Endothelial cell of umbilical vein (primary cell): ENCODE data around the gene SNAI3. TPM values are rescaled to one million over a fixed set of nuclear protein-coding genes. Genes with fewer than 3 reads are reported as not detected.

Source experiments
- BruUV-seq: library from RNA; stranded (reverse); fragments of 400-500 nt; replicated peaks from 2 replicates; lab custom pipeline; 2021; lab: Mats Ljungman, UMichigan
- CTCF ChIA-PET: fragments of 300-600, 350-600 bp; sonication (Branson Sonifier 250); formaldehyde crosslinking; loops from one replicate; lab custom pipeline; 2021; ENCODE audit warnings: antibody characterized with exemption, inconsistent platforms; lab: Charles Lee
- POLR2A ChIA-PET: fragments of 300-600, 350-600 bp; sonication (Branson Sonifier 250); formaldehyde crosslinking; loops from one replicate; lab custom pipeline; 2021; ENCODE audit warnings: antibody characterized with exemption, inconsistent platforms; lab: Charles Lee
- DNase-seq: peaks from one replicate; pipeline ENCODE4 v3.0.0-alpha.2; 2011; ENCODE audit warnings: low read depth, low spot score
- FAIRE-seq: peaks from 2 replicates; lab custom pipeline; 2011; peaks lifted over from hg19 to GRCh38; lab: Jason Lieb, UNC
- H2AFZ ChIP-seq: 2 replicates; pipeline ENCODE4 v1.6.0; 2012; ENCODE audit warnings: low read depth, low read length, control low read depth, inconsistent platforms
- H3K27ac ChIP-seq: 2 replicates; pipeline ENCODE4 v1.5.1; 2011; ENCODE audit warnings: low read depth, mild to moderate bottlenecking, control low read depth, low read length, moderate library complexity; ENCODE audit not compliant: insufficient read depth
- H3K27me3 ChIP-seq, 2 experiments: 2 replicates each; pipeline versions ENCODE4 v1.6.0 to v1.6.1; 2011; ENCODE audit warnings: low read length in 2 of 2, mixed read lengths in 1 of 2; ENCODE audit not compliant: control insufficient read depth in 2 of 2, insufficient read depth in 2 of 2
- H3K36me3 ChIP-seq, 2 experiments: 2 replicates in 1 of 2; 3 replicates in 1 of 2; pipeline ENCODE4 v1.5.1; 2011; ENCODE audit warnings: low read length in 2 of 2, mild to moderate bottlenecking in 1 of 2, moderate library complexity in 1 of 2; ENCODE audit not compliant: control insufficient read depth in 2 of 2, insufficient read depth in 2 of 2; ENCODE audit errors: extremely low read depth in 1 of 2
- H3K4me1 ChIP-seq: 3 replicates; pipeline ENCODE4 v1.5.1; 2011; ENCODE audit warnings: mild to moderate bottlenecking, low read length; ENCODE audit not compliant: control insufficient read depth, insufficient read depth; ENCODE audit errors: extremely low read depth
- H3K4me2 ChIP-seq: 2 replicates; pipeline ENCODE4 v1.6.1; 2011; ENCODE audit warnings: low read length, control low read depth, mixed read lengths; ENCODE audit not compliant: insufficient read depth
- H3K4me3 ChIP-seq, 3 experiments: fragments of 200-600 bp in 1 of 3; sonication (generic), shearing (Covaris generic) in 1 of 3; replicated peaks in 1 of 3; 2 replicates each; pipeline ENCODE4 v1.5.1; 2011 to 2016; ENCODE audit warnings: control low read depth in 3 of 3, low read length in 3 of 3, mild to moderate bottlenecking in 2 of 3, inconsistent platforms in 1 of 3, low read depth in 1 of 3, moderate library complexity in 1 of 3; ENCODE audit not compliant: insufficient read depth in 1 of 3
- H3K79me2 ChIP-seq: 2 replicates; pipeline ENCODE4 v1.6.0; 2012; ENCODE audit warnings: low read length, inconsistent platforms; ENCODE audit not compliant: control insufficient read depth, insufficient read depth
- H3K9ac ChIP-seq: replicated peaks from 2 replicates; pipeline ENCODE3; 2011; ENCODE audit warnings: low read length, control low read depth; ENCODE audit not compliant: insufficient read depth; ENCODE audit errors: extremely low read depth
- H3K9me1 ChIP-seq: replicated peaks from 3 replicates; pipeline ENCODE4 v1.6.0; 2011; ENCODE audit warnings: mild to moderate bottlenecking, low read length; ENCODE audit not compliant: control insufficient read depth, insufficient read depth; ENCODE audit errors: extremely low read depth
- H3K9me3 ChIP-seq: replicated peaks from 2 replicates; pipeline ENCODE4 v1.5.1; 2012; ENCODE audit warnings: low read length, inconsistent platforms; ENCODE audit not compliant: control insufficient read depth, insufficient read depth
- H4K20me1 ChIP-seq: replicated peaks from 2 replicates; pipeline ENCODE3; 2011; ENCODE audit warnings: mild to moderate bottlenecking, low read length; ENCODE audit not compliant: control insufficient read depth, insufficient read depth; ENCODE audit errors: extremely low read depth
- EZH2 ChIP-seq: IDR thresholded peaks from 2 replicates; pipeline ENCODE4 v1.6.1; 2012; ENCODE audit warnings: borderline replicate concordance, low read depth, mild to moderate bottlenecking, moderate library complexity, low read length, inconsistent platforms; ENCODE audit not compliant: severe bottlenecking
- FOS ChIP-seq: IDR thresholded peaks from 2 replicates; pipeline ENCODE4 v1.6.1; 2011; ENCODE audit warnings: mild to moderate bottlenecking, low read length, moderate library complexity, borderline replicate concordance; ENCODE audit not compliant: insufficient read depth
- GATA2 ChIP-seq: IDR thresholded peaks from 2 replicates; pipeline ENCODE4 v1.7.0; 2011; ENCODE audit warnings: low read depth, mild to moderate bottlenecking, moderate library complexity, mixed read lengths, low read length; ENCODE audit not compliant: insufficient read length, insufficient read depth
- JUN ChIP-seq: IDR thresholded peaks from 2 replicates; pipeline ENCODE4 v1.6.1; 2011; ENCODE audit warnings: borderline replicate concordance, low read depth; ENCODE audit not compliant: insufficient read length, insufficient read depth
- MYC ChIP-seq: IDR thresholded peaks from one replicate; pipeline ENCODE4 v1.6.1; 2011; ENCODE audit warnings: mild to moderate bottlenecking, low read depth, low read length
- POLR2A ChIP-seq: IDR thresholded peaks from 2 replicates; pipeline ENCODE4 v1.6.1; 2012; ENCODE audit warnings: low read depth, mild to moderate bottlenecking, control low read depth, low read length
- POLR2AphosphoS5 ChIP-seq: IDR thresholded peaks from 2 replicates; pipeline ENCODE4 v1.6.1; 2012; ENCODE audit warnings: low read depth, mild to moderate bottlenecking, control low read depth, low read length, moderate library complexity; ENCODE audit not compliant: insufficient read depth
- dilution Hi-C: fragments of 300-500 bp; cut with MboI; formaldehyde crosslinking; loops from one replicate; pipeline ENCODE4 v1.15.0; 2019; ENCODE audit warnings: low sequenced_read_pairs; ENCODE audit not compliant: extremely low pct_ligation_motif_present
- intact Hi-C: fragments of 100-400 bp; cut with micrococcal nuclease; formaldehyde crosslinking; loops from one replicate; pipeline ENCODE4 v1.10.0; 2022
- polyA plus RNA-seq, 4 experiments: library from polyadenylated mRNA; depleted of rRNA in 3 of 4; stranded (reverse) in 3 of 4; unstranded in 1 of 4; fragments of >200 nt; gene quantifications; 2 replicates each; pipeline versions ENCODE4 v1.2.1 to v1.2.3, GENCODE V29; 2011 to 2012; ENCODE audit warnings: missing spikeins in 1 of 4
- total RNA-seq: library from RNA; stranded (reverse); gene quantifications from 2 replicates; pipeline ENCODE4 v1.2.3, GENCODE V29; 2021
- TF ChIP-seq, protein P1 (sequence below), 2 donors: IDR thresholded peaks; 1 replicate in 1 of 2; 2 replicates in 1 of 2; pipeline ENCODE4 v1.5.1; 2011; ENCODE audit warnings: low read length in 2 of 2, mild to moderate bottlenecking in 2 of 2, moderate library complexity in 2 of 2, control low read depth in 1 of 2, inconsistent platforms in 1 of 2, low read depth in 1 of 2; ENCODE audit not compliant: insufficient read depth in 1 of 2; ENCODE audit errors: extremely low read depth in 1 of 2
- TF ChIP-seq, protein P2 (sequence below): IDR thresholded peaks from 2 replicates; pipeline ENCODE4 v1.6.1; 2011; ENCODE audit not compliant: insufficient read depth, insufficient read length

SNAI3 gene
- total and polyA plus RNA-seq, 2 donors (not counting 3 experiments of a cell fraction or from before 2014, with no cell fraction given): 0.30 to 0.31 TPM

DNA sequence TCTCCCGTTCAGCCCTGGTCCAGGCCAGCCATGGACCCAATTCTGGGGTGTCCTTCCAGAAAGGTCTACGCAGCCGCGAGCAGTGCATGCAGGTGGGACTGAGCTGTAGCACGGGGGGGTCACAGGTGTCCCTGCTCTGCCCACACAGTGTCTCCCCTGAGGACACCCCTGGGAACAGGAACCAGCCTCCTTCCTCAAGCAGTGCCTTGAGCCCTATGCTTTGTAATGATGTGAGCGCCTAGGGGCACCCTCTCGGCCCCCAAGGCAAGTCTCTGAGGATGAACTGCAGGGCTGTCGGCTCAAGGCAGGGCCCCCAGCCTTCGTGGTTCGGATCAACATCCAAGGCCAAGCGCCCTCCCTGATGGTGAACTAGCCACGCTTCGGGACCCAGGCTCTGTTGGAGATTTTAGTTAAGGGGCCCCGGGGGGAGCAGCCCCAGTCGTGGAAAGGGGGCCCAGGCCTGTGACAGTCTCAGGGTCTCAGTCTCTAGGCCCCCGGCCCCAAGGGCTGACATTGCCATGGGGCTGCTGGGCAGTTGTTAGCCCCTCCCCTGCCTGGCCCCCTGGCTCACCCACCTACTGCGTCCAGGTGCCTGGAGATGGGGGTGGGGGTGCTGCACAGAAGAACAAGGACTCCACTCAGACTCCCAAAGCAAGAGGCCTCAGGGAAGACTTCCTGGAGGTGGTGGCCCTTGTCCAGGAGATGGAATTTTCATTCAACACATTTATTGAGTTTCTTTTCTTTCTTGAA, 45.6 kb downstream of the SNAI3 start:
- peaks cover 9 to 19% of the 10 kb centered on the region in 2 experiments for H3K27me3 ChIP-seq
- no peak overlapping the region for H3K9ac ChIP-seq
- DNase-seq (no peak), FAIRE-seq (no peak)
- no peaks in the 10 kb centered on the region for H3K79me2 ChIP-seq
- CTCF ChIA-PET: no interaction called here
- H3K9me3 ChIP-seq: no peaks in the 10 kb centered on the region
- POLR2A ChIA-PET: no interaction called here
- dilution Hi-C loops (no loop called here), intact Hi-C loops (no loop called here)
- TF ChIP-seq GATA2 (no peak), FOS (no peak), EZH2 (no peak), POLR2A (no peak), MYC (no peak), POLR2AphosphoS5 (no peak), JUN (no peak)
- TF ChIP-seq, protein P1, sequence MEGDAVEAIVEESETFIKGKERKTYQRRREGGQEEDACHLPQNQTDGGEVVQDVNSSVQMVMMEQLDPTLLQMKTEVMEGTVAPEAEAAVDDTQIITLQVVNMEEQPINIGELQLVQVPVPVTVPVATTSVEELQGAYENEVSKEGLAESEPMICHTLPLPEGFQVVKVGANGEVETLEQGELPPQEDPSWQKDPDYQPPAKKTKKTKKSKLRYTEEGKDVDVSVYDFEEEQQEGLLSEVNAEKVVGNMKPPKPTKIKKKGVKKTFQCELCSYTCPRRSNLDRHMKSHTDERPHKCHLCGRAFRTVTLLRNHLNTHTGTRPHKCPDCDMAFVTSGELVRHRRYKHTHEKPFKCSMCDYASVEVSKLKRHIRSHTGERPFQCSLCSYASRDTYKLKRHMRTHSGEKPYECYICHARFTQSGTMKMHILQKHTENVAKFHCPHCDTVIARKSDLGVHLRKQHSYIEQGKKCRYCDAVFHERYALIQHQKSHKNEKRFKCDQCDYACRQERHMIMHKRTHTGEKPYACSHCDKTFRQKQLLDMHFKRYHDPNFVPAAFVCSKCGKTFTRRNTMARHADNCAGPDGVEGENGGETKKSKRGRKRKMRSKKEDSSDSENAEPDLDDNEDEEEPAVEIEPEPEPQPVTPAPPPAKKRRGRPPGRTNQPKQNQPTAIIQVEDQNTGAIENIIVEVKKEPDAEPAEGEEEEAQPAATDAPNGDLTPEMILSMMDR (IDR thresholded peaks at IDR 0.05; ENCODE audit: extremely low read depth in 1 of 2, insufficient read depth in 1 of 2, low read depth in 1 of 2, low read length in 2 of 2): no peak
- TF ChIP-seq, protein P2, sequence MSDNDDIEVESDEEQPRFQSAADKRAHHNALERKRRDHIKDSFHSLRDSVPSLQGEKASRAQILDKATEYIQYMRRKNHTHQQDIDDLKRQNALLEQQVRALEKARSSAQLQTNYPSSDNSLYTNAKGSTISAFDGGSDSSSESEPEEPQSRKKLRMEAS: no peak
- no TSS peak for BruUV-seq
- no peaks in the 10 kb centered on the region for H3K4me1 ChIP-seq
- no peaks in the 10 kb centered on the region for H4K20me1 ChIP-seq
- no peaks in the 10 kb centered on the region for H3K9me1 ChIP-seq
- no peak overlapping the region for H2AFZ ChIP-seq
- no peak overlapping the region for H3K27ac ChIP-seq
- H3K4me2 ChIP-seq: no peak overlapping the region
- H3K36me3 ChIP-seq: no peaks in the 10 kb centered on the region
- H3K4me3 ChIP-seq: no peak overlapping the region
